Aortic smooth muscle cell (primary cell): ENCODE measurements around the gene RPE. TPM values are rescaled to one million over a fixed set of nuclear protein-coding genes. Genes with fewer than 3 reads are reported as not detected.

ENCODE experiments used
- total RNA-seq: library from RNA; depleted of rRNA; stranded (reverse); fragments of >200 nt; gene quantifications from 2 replicates; pipeline ENCODE4 v1.2.3, GENCODE V29; 2014

Gene RPE
- total RNA-seq: 55.1 and 59.4 TPM in 2 replicates

GRCh38 chr2:210002158-210003157 is at the start of gene RPE:
RPE (plus strand) TSS chr2:210002638; CDS start chr2:210002662, 24 bp downstream.

Other genes with a start within 250 kb of the RPE start
- gene UNC80, start 230.8 kb upstream of the RPE start, total RNA-seq: 0.19 TPM in 1 of 2 replicates, not detected in the other
- 18.0 and 21.4 TPM in 2 replicates for gene KANSL1L, start 168.8 kb downstream of the RPE start, total RNA-seq
- 0.26 and 0.44 TPM in 2 replicates for gene ACADL, start 222.8 kb downstream of the RPE start, total RNA-seq